ENCODE results near the gene SPAG16. TPM values are rescaled to one million over a fixed set of nuclear protein-coding genes. Genes with fewer than 3 reads are reported as not detected.

Gene SPAG16
- total RNA-seq, 1 experiment from 2014 or later: 13.0 TPM

- Histone ChIP-seq H3K27me3 (ENCODE audit: control insufficient read depth, insufficient read depth, low read length) (no peaks in the 10 kb centered on the region), H3K9me3 (ENCODE audit: control insufficient read depth, insufficient read depth, low read depth, low read length) (no peaks in the 10 kb centered on the region), H3K4me1 (ENCODE audit: control insufficient read depth, insufficient read depth, low read length) (no peaks in the 10 kb centered on the region), H3K4me3 (ENCODE audit: low read depth in 2 of 2, low read length in 2 of 2) (no peak overlapping the region), H3K36me3 (ENCODE audit: control insufficient read depth, insufficient read depth, low read length) (no peaks in the 10 kb centered on the region), H3K27ac (ENCODE audit: low read length) (no peak overlapping the region)
- no peak for TF ChIP-seq TCF7L2 (IDR thresholded peaks at IDR 0.05; ENCODE audit: low read depth, low read length)
- TF ChIP-seq SIN3A (IDR thresholded peaks at IDR 0.05; ENCODE audit: borderline replicate concordance, insufficient read depth, low read depth, low read length): no peak
- no peak for TF ChIP-seq REST (IDR thresholded peaks at IDR 0.05; ENCODE audit: insufficient read depth in 1 of 2, low read depth in 2 of 2, low read length in 1 of 2)
- no peak for TF ChIP-seq POLR2AphosphoS5 (IDR thresholded peaks at IDR 0.05; ENCODE audit: low read depth, low read length)
- no peak for TF ChIP-seq CTCF (IDR thresholded peaks at IDR 0.05)
- ATAC-seq: no peak
- POLR2A ChIA-PET: no interaction called here
- no peak for DNase-seq (ENCODE audit: low read depth, low spot score)
- in situ Hi-C loops (cut with HindIII; ENCODE audit: low pct_unique_long_range_greater_than_20kb, low sequenced_read_pairs): no loop called here
- BruUV-seq (replicated peaks): no TSS peak
- intact Hi-C loops (cut with micrococcal nuclease; ENCODE audit: unreplicated experiment): no loop called here
- CTCF ChIA-PET: no interaction called here
Observed at GRCh38 chr2:213989207-213989606, 704.9 kb downstream of the SPAG16 start.

DNA sequence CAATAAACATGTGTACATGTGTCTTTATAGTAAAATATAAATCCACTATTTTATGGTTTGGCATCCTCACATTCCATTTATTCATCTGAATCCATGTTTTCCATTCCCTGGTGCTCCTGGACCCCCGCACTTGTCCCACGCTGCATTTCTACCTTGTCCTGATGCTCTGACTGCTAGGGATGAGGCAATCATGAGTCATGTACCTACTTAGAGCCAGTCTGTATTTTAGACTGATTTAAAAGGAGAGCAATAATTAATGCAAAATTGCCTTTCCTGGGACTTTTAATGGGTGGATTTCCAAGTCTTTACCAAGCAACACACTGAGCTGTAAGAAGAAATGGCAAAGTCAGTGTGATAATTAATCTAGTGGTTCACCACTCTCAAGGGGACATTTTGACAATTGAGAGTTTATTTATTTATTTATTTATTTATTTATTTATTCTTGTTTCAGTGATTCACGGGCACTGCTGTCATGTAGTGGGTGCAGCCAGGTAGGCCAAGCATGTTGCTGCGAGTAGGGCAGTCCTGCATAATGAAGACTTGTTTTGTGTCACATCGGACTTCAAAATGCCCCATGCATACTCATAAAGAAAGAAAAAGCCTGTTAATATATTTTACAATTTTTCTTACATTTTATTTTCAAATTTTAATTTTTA lies 707.3 kb downstream of the SPAG16 start:
- Histone ChIP-seq H3K27me3 (ENCODE audit: control insufficient read depth, insufficient read depth, low read length) (no peaks in the 10 kb centered on the region), H3K4me3 (ENCODE audit: low read depth in 2 of 2, low read length in 2 of 2) (no peak overlapping the region), H3K36me3 (ENCODE audit: control insufficient read depth, insufficient read depth, low read length) (no peaks in the 10 kb centered on the region), H3K4me1 (ENCODE audit: control insufficient read depth, insufficient read depth, low read length) (no peaks in the 10 kb centered on the region), H3K27ac (ENCODE audit: low read length) (no peak overlapping the region), H3K9me3 (ENCODE audit: control insufficient read depth, insufficient read depth, low read depth, low read length) (no peaks in the 10 kb centered on the region)
- DNase-seq (ENCODE audit: low read depth, low spot score): no peak
- ChIA-PET POLR2A (no interaction called here), CTCF (no interaction called here)
- intact Hi-C loops (cut with micrococcal nuclease; ENCODE audit: unreplicated experiment) (no loop called here), in situ Hi-C loops (cut with HindIII; ENCODE audit: low pct_unique_long_range_greater_than_20kb, low sequenced_read_pairs) (no loop called here)
- TF ChIP-seq POLR2AphosphoS5 (IDR thresholded peaks at IDR 0.05; ENCODE audit: low read depth, low read length): no peak
- no peak for TF ChIP-seq TCF7L2 (IDR thresholded peaks at IDR 0.05; ENCODE audit: low read depth, low read length)
- no peak for TF ChIP-seq REST (IDR thresholded peaks at IDR 0.05; ENCODE audit: insufficient read depth in 1 of 2, low read depth in 2 of 2, low read length in 1 of 2)
- TF ChIP-seq SIN3A (IDR thresholded peaks at IDR 0.05; ENCODE audit: borderline replicate concordance, insufficient read depth, low read depth, low read length): no peak
- TF ChIP-seq CTCF (IDR thresholded peaks at IDR 0.05): no peak
- BruUV-seq (replicated peaks): no TSS peak
- no peak for ATAC-seq

Data from Panc1 (cell line).